ENCODE measurements around the gene SDHAF1.

SDHAF1 gene

GRCh38 chr19:35987571-35987896 is 7.5 kb upstream of the SDHAF1 start:
- no peak for DNase-seq

GRCh38 chr19:35988824-35989223 is 6.2 kb upstream of the SDHAF1 start:
- DNase-seq: no peak

- DNase-seq: no peak
Observed at GRCh38 chr19:35990156-35990555, 4.8 kb upstream of the SDHAF1 start.

GRCh38 chr19:35990771-35991730 is 3.9 kb upstream of the SDHAF1 start:
- no peak for DNase-seq

- DNase-seq: no peak
Observed at GRCh38 chr19:35991731-35992450, 3.1 kb upstream of the SDHAF1 start.

- DNase-seq: no peak
Observed at GRCh38 chr19:35992907-35993765, 1.9 kb upstream of the SDHAF1 start.

- no peak for DNase-seq
Observed at GRCh38 chr19:35993923-35994598, 927 bp upstream of the SDHAF1 start.

- no peak for DNase-seq
Observed at GRCh38 chr19:35996777-35997176, 1.8 kb downstream of the SDHAF1 start.

- no peak for DNase-seq
Observed at GRCh38 chr19:36001605-36002004, 6.6 kb downstream of the SDHAF1 start.

GRCh38 chr19:36003284-36003683 is 8.3 kb downstream of the SDHAF1 start:
- no peak for DNase-seq

- DNase-seq: no peak
Observed at GRCh38 chr19:36006955-36007354, 12.0 kb downstream of the SDHAF1 start.

GRCh38 chr19:36008336-36008978 is 13.5 kb downstream of the SDHAF1 start, which contains the start of gene SYNE4:
Gene SYNE4, minus strand, starts transcription at chr19:36008813. Its CDS starts 132 bp downstream, at chr19:36008681.
- DNase-seq: no peak

- DNase-seq: no peak
Observed at GRCh38 chr19:36009220-36009619, 14.2 kb downstream of the SDHAF1 start.

- DNase-seq: no peak
Observed at GRCh38 chr19:36009633-36010379, 14.8 kb downstream of the SDHAF1 start.

GRCh38 chr19:36010402-36010801 is 15.4 kb downstream of the SDHAF1 start:
- no peak for DNase-seq

- DNase-seq: no peak
Observed at GRCh38 chr19:36013280-36014011, 18.5 kb downstream of the SDHAF1 start.

- DNase-seq: peak; percentile 82 to 99
Observed at GRCh38 chr19:36014012-36014924, 19.3 kb downstream of the SDHAF1 start, which contains the start of gene ALKBH6. Gene ALKBH6, minus strand, starts transcription at chr19:36014213. Its CDS starts 816 bp downstream, at chr19:36013397.

- DNase-seq: no peak
Observed at GRCh38 chr19:36019061-36019670, 24.2 kb downstream of the SDHAF1 start.

GRCh38 chr19:36023432-36023831 is 28.4 kb downstream of the SDHAF1 start:
- DNase-seq: no peak

All from bone marrow (tissue), 2 donors.